ENCODE data around the gene MOCS1. TPM values are rescaled to one million over a fixed set of nuclear protein-coding genes. Genes with fewer than 3 reads are reported as not detected.

Gene MOCS1
- polyA plus RNA-seq (2012; ENCODE audit: insufficient read depth, insufficient read length, low read depth): 2.5 TPM

GRCh38 chr6:39934131-39934757 lies at the start of gene MOCS1:
Gene MOCS1 (minus strand): TSS chr6:39934462. CDS start chr6:39934417, 45 bp downstream.
- no peak for TF ChIP-seq CTCF (IDR thresholded peaks at IDR 0.05; ENCODE audit: low read depth, low read length)
- Histone ChIP-seq H3K4me1 (no peaks in the 10 kb centered on the region), H3K36me3 (no peaks in the 10 kb centered on the region), H3K4me3 (ENCODE audit: low read depth, low read length) (peak within 1 kb of the TSS; percentile 75), H3K9me3 (no peaks in the 10 kb centered on the region), H3K27me3 (peaks cover 7% of the 10 kb centered on the region)
- peak; percentile 75 for DNase-seq

GRCh38 chr6:39984051-39984450 lies 49.8 kb upstream of the MOCS1 start:
- Histone ChIP-seq H3K4me3 (ENCODE audit: low read depth, low read length) (no peak overlapping the region), H3K4me1 (no peaks in the 10 kb centered on the region), H3K36me3 (no peaks in the 10 kb centered on the region), H3K27me3 (no peaks in the 10 kb centered on the region), H3K9me3 (no peaks in the 10 kb centered on the region)
- no peak for TF ChIP-seq CTCF (IDR thresholded peaks at IDR 0.05; ENCODE audit: low read depth, low read length)
- no peak for DNase-seq

- no peaks in the 10 kb centered on the region for H3K36me3 ChIP-seq
- no peaks in the 10 kb centered on the region for H3K9me3 ChIP-seq
- no peak overlapping the region for H3K4me3 ChIP-seq (ENCODE audit: low read depth, low read length)
- TF ChIP-seq CTCF (IDR thresholded peaks at IDR 0.05; ENCODE audit: low read depth, low read length): no peak
- H3K4me1 ChIP-seq: no peaks in the 10 kb centered on the region
- DNase-seq: no peak
- H3K27me3 ChIP-seq: no peaks in the 10 kb centered on the region
These were observed 48.9 kb upstream of the MOCS1 start for GRCh38 chr6:39983193-39983592.

- no peaks in the 10 kb centered on the region for H3K27me3 ChIP-seq
- no peaks in the 10 kb centered on the region for H3K9me3 ChIP-seq
- no peak for DNase-seq
- no peaks in the 10 kb centered on the region for H3K36me3 ChIP-seq
- TF ChIP-seq CTCF (IDR thresholded peaks at IDR 0.05; ENCODE audit: low read depth, low read length): no peak
- H3K4me3 ChIP-seq (ENCODE audit: low read depth, low read length): no peak overlapping the region
- no peaks in the 10 kb centered on the region for H3K4me1 ChIP-seq
These were observed 48.5 kb upstream of the MOCS1 start for GRCh38 chr6:39982720-39983119.

GRCh38 chr6:39980839-39981580 lies 46.7 kb upstream of the MOCS1 start:
- Histone ChIP-seq H3K27me3 (no peaks in the 10 kb centered on the region), H3K36me3 (no peaks in the 10 kb centered on the region), H3K4me1 (no peaks in the 10 kb centered on the region), H3K9me3 (no peaks in the 10 kb centered on the region), H3K4me3 (ENCODE audit: low read depth, low read length) (no peak overlapping the region)
- peak; percentile 62 for TF ChIP-seq CTCF (IDR thresholded peaks at IDR 0.05; ENCODE audit: low read depth, low read length)
- DNase-seq: peak; percentile 20

Measured in BE2C (cell line).